T-helper 9 cell (primary cell): ENCODE results near the gene TMF1.

Experiments
- DNase-seq: peaks from one replicate; pipeline ENCODE4 v3.0.0-alpha.2; 2020

TMF1 gene

GRCh38 chr3:69081583-69082262 is 29.6 kb upstream of the TMF1 start:
- no peak for DNase-seq

GRCh38 chr3:69080233-69080920 is 28.2 kb upstream of the TMF1 start, which contains the start of gene UBA3:
TSS of gene UBA3 (minus strand) at chr3:69080365. CDS start at chr3:69080353, 12 bp downstream.
- peak; percentile 92 for DNase-seq

GRCh38 chr3:69079269-69080159 is 27.4 kb upstream of the TMF1 start:
- no peak for DNase-seq

GRCh38 chr3:69072928-69073327 is 20.8 kb upstream of the TMF1 start:
- no peak for DNase-seq

- DNase-seq, result no peak
These were observed 14.0 kb upstream of the TMF1 start for GRCh38 chr3:69066121-69066520.

- no peak for DNase-seq
These were observed 13.3 kb upstream of the TMF1 start for GRCh38 chr3:69065318-69065964.

- no peak for DNase-seq
These were observed 11.5 kb upstream of the TMF1 start for GRCh38 chr3:69063636-69064035.

- no peak for DNase-seq
These were observed 7.6 kb upstream of the TMF1 start for GRCh38 chr3:69059688-69060087.

- no peak for DNase-seq
These were observed 6.8 kb upstream of the TMF1 start for GRCh38 chr3:69058947-69059224.

GRCh38 chr3:69058180-69058946 is 6.2 kb upstream of the TMF1 start:
- no peak for DNase-seq

- no peak for DNase-seq
These were observed 352 bp upstream of the TMF1 start for GRCh38 chr3:69052472-69052898.

GRCh38 chr3:69048990-69049389 is 3.1 kb downstream of the TMF1 start:
- no peak for DNase-seq

GRCh38 chr3:69044608-69045007 is 7.5 kb downstream of the TMF1 start:
- DNase-seq, result no peak

- no peak for DNase-seq
These were observed 18.7 kb downstream of the TMF1 start for GRCh38 chr3:69033470-69033869.

GRCh38 chr3:69032737-69033136 is 19.4 kb downstream of the TMF1 start:
- DNase-seq, result no peak

- DNase-seq, result no peak
These were observed 20.0 kb downstream of the TMF1 start for GRCh38 chr3:69032142-69032541.

- DNase-seq, result no peak
These were observed 20.5 kb downstream of the TMF1 start for GRCh38 chr3:69031635-69032034.

GRCh38 chr3:69020857-69021256 is 31.3 kb downstream of the TMF1 start:
- DNase-seq, result no peak

- no peak for DNase-seq
These were observed 31.7 kb downstream of the TMF1 start for GRCh38 chr3:69020424-69020823.

GRCh38 chr3:69016901-69017300 is 35.2 kb downstream of the TMF1 start:
- DNase-seq, result no peak

- DNase-seq, result no peak
These were observed 36.0 kb downstream of the TMF1 start for GRCh38 chr3:69016102-69016501.

GRCh38 chr3:69014022-69014580 is 38.0 kb downstream of the TMF1 start:
- no peak for DNase-seq
